ENCODE measurements around the gene ATRN. TPM values are rescaled to one million over a fixed set of nuclear protein-coding genes. Genes with fewer than 3 reads are reported as not detected.

Gene ATRN
- total RNA-seq, 2 experiments from 2014 or later = 0.09 to 4.5 TPM

DNA sequence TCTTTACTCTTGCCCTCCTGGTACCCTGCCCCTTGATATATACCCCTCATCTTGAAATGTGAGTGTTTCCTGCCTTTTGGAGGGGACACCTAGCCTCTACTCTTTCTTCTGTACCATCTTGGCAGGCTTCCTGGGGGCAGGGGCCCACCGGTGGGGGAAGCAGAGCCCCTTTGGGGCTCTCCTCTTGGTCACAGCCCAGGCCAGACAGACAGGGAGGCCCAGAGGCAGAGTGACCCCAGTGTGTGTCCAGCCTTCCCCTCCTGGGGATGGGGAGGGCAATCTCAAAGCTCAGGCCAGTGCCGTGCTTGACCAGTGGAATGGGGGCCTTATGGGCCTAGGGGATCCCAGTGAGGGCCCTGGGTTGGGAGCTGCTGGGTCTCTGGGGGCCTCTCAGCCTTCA is 207.4 kb downstream of the ATRN start:
- H3K9me3 ChIP-seq (ENCODE audit: low read length) = no peaks in the 10 kb centered on the region
- no peak for DNase-seq (ENCODE audit: low spot score)
- no peaks in the 10 kb centered on the region for H3K36me3 ChIP-seq (ENCODE audit: insufficient read depth, low read length)
- H3K27ac ChIP-seq (ENCODE audit: low read depth, low read length, poor library complexity, severe bottlenecking) = no peak overlapping the region
- no TSS peak for BruUV-seq (replicated peaks)
- H3K79me2 ChIP-seq (ENCODE audit: insufficient read depth, low read depth, low read length) = no peaks in the 10 kb centered on the region
- H4K20me1 ChIP-seq (ENCODE audit: insufficient read depth, low read length) = no peaks in the 10 kb centered on the region
- no peak overlapping the region for H2AFZ ChIP-seq (ENCODE audit: low read length)
- H3K4me3 ChIP-seq (ENCODE audit: low read depth, low read length, poor library complexity, severe bottlenecking) = no peak overlapping the region
- CTCF ChIA-PET (ENCODE audit: unreplicated experiment) = no interaction called here
- POLR2A ChIA-PET = interaction anchor here (0.6 kb wide), 1 partner anchor 111 kb away, joined by 3 read pairs; no protein-coding TSS in a partner anchor
- no peak overlapping the region for H3K4me2 ChIP-seq (ENCODE audit: low read length)
- H3K4me1 ChIP-seq (ENCODE audit: insufficient read depth, low read length, poor library complexity, severe bottlenecking) = no peaks in the 10 kb centered on the region
- intact Hi-C loops (cut with micrococcal nuclease; ENCODE audit: unreplicated experiment) = loop anchor here (5.0 kb wide), 1 partner anchor 179 kb away; no protein-coding TSS in a partner anchor
- no peaks in the 10 kb centered on the region for H3K9me2 ChIP-seq (ENCODE audit: insufficient read depth, low read length)
- TF ChIP-seq EZH2phosphoT487 (IDR thresholded peaks at IDR 0.05; ENCODE audit: borderline replicate concordance, low read depth, low read length) = no peak
- TF ChIP-seq CTCF (conservative IDR thresholded peaks at IDR 0.05; ENCODE audit: low read length) = no peak

DNA sequence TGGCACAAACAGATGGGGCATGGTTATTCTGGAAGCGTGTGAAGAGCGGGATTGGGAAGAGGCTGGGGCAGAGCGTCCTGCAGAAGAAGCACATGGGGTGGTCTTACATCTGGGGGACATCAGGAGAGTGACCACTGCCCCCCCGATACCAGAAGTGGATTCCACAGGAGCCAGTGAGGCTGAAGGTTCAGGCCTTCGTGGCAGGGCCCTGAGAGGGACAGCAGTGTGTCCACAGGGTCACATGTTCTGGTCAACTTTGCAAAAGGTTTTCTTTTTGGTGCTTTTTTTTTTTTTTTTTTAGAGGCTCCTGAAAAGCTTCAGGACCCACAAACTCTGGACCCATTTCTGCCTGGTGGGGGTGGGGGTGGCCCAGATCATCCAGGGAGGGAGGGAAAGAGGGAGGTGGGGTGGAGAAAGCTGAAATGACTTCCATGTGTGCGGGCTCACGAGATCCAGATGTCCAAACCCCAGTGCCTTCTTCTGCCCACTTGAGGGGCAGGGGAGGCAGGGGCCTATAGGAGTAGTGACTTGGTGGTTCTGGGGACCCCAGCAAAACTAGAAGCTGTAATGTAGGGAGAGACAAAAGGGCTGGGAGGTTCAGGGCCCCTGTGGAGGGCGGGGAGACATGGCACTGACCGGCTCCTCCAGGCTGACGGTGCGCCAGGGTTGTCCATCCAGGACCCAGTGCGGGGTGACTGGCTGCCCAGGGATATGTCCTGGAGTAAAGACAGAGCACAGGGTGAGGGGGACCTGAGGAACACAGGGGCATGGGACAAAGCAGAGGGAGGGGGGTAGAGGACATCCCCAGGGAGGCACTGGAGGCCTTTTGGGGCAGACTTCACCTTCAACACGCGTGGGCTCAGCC is 208.3 kb downstream of the ATRN start:
- no peak for DNase-seq (ENCODE audit: low spot score)
- Histone ChIP-seq H3K27ac (ENCODE audit: low read depth, low read length, poor library complexity, severe bottlenecking) (no peak overlapping the region), H3K4me3 (ENCODE audit: low read depth, low read length, poor library complexity, severe bottlenecking) (no peak overlapping the region), H3K79me2 (ENCODE audit: insufficient read depth, low read depth, low read length) (no peaks in the 10 kb centered on the region), H3K36me3 (ENCODE audit: insufficient read depth, low read length) (no peaks in the 10 kb centered on the region), H3K9me2 (ENCODE audit: insufficient read depth, low read length) (no peaks in the 10 kb centered on the region), H3K4me1 (ENCODE audit: insufficient read depth, low read length, poor library complexity, severe bottlenecking) (no peaks in the 10 kb centered on the region), H2AFZ (ENCODE audit: low read length) (no peak overlapping the region), H3K4me2 (ENCODE audit: low read length) (no peak overlapping the region), H4K20me1 (ENCODE audit: insufficient read depth, low read length) (no peaks in the 10 kb centered on the region), H3K9me3 (ENCODE audit: low read length) (no peaks in the 10 kb centered on the region)
- POLR2A ChIA-PET = interaction anchor here (0.6 to 0.7 kb wide), 2 partner anchors 48 to 112 kb away, joined by 3 read pairs; no protein-coding TSS in a partner anchor
- TF ChIP-seq CTCF (conservative IDR thresholded peaks at IDR 0.05; ENCODE audit: low read length) (no peak), EZH2phosphoT487 (IDR thresholded peaks at IDR 0.05; ENCODE audit: borderline replicate concordance, low read depth, low read length) (no peak)
- CTCF ChIA-PET (ENCODE audit: unreplicated experiment) = no interaction called here
- no TSS peak for BruUV-seq (replicated peaks)
- intact Hi-C loops (cut with micrococcal nuclease; ENCODE audit: unreplicated experiment) = loop anchor here (5.0 kb wide), 1 partner anchor 178 kb away; no protein-coding TSS in a partner anchor

Data from OCI-LY7 (cell line).